CD4-positive, alpha-beta T cell (primary cell): ENCODE data around the gene ENTPD2. TPM values are rescaled to one million over a fixed set of nuclear protein-coding genes. Genes with fewer than 3 reads are reported as not detected.

Experiments
- ATAC-seq: fragments of 200-7000 bp; cut with Tn5 transposase; one replicate; pipeline ENCODE4 v1.10.0; 2022; ENCODE audit warnings: mild to moderate bottlenecking; ENCODE audit not compliant: poor library complexity
- CTCF ChIA-PET: fragments of 350-600 bp; sonication (Branson Sonifier 250); formaldehyde crosslinking; loops from one replicate; lab custom pipeline; 2021; ENCODE audit warnings: antibody characterized with exemption, inconsistent platforms; lab: Charles Lee
- POLR2A ChIA-PET: fragments of 350-600 bp; sonication (Branson Sonifier 250); formaldehyde crosslinking; loops from one replicate; lab custom pipeline; 2021; ENCODE audit warnings: antibody characterized with exemption, inconsistent platforms; lab: Charles Lee
- DNase-seq, 14 experiments: peaks; one replicate each; pipeline ENCODE4 v3.0.0-alpha.2; 2013 to 2020; ENCODE audit warnings: mixed read lengths in 2 of 14
- H3K27ac ChIP-seq, 2 donors: one replicate each; pipeline versions ENCODE4 v1.5.1 to v1.7.0; 2013; ENCODE audit warnings: low read length in 2 of 2, low read depth in 1 of 2, mild to moderate bottlenecking in 1 of 2
- H3K27me3 ChIP-seq, 2 experiments: 1 replicate in 1 of 2; 2 replicates in 1 of 2; pipeline versions ENCODE4 v1.6.1 to v1.7.0; 2013; ENCODE audit warnings: low read length in 2 of 2, control low read depth in 1 of 2, mild to moderate bottlenecking in 1 of 2, moderate library complexity in 1 of 2; ENCODE audit not compliant: insufficient read depth in 2 of 2, control insufficient read depth in 1 of 2
- H3K36me3 ChIP-seq: one replicate; pipeline ENCODE4 v1.6.1; 2013; ENCODE audit warnings: low read length, control low read depth; ENCODE audit not compliant: insufficient read depth
- H3K4me1 ChIP-seq: one replicate; pipeline ENCODE4 v1.6.1; 2013; ENCODE audit warnings: low read length, control low read depth; ENCODE audit not compliant: insufficient read depth
- H3K4me3 ChIP-seq: one replicate; pipeline ENCODE4 v1.5.1; 2013; ENCODE audit warnings: mild to moderate bottlenecking, low read length, moderate library complexity
- H3K9me3 ChIP-seq, 2 experiments: 1 replicate in 1 of 2; 2 replicates in 1 of 2; pipeline versions ENCODE4 v1.6.1 to v1.7.0; 2013; ENCODE audit warnings: low read length in 2 of 2, mild to moderate bottlenecking in 2 of 2, control low read depth in 1 of 2, moderate library complexity in 1 of 2; ENCODE audit not compliant: control insufficient read depth in 1 of 2, insufficient read depth in 1 of 2
- H3K27ac Mint-ChIP-seq: one replicate; pipeline ENCODE4 v1.8.0; 2020; ENCODE audit warnings: mixed read lengths
- H3K27me3 Mint-ChIP-seq: one replicate; pipeline ENCODE4 v1.8.0; 2021; ENCODE audit warnings: mixed read lengths
- H3K36me3 Mint-ChIP-seq: one replicate; pipeline ENCODE4 v1.8.0; 2021; ENCODE audit warnings: low read depth, mixed read lengths
- H3K4me1 Mint-ChIP-seq: one replicate; pipeline ENCODE4 v1.8.0; 2021; ENCODE audit warnings: low read depth, mixed read lengths
- H3K4me3 Mint-ChIP-seq: one replicate; pipeline ENCODE4 v1.8.0; 2020; ENCODE audit warnings: mild to moderate bottlenecking, mixed read lengths
- H3K9me3 Mint-ChIP-seq: one replicate; pipeline ENCODE4 v1.8.0; 2020; ENCODE audit warnings: mixed read lengths
- CTCF ChIP-seq: fragments of 200-600 bp; IDR thresholded peaks from one replicate; pipeline ENCODE4 v1.8.0; 2022; ENCODE audit warnings: antibody characterized with exemption, mild to moderate bottlenecking
- intact Hi-C, 2 experiments: fragments of 100-400 bp; cut with DNase I in 1 of 2; cut with micrococcal nuclease in 1 of 2; formaldehyde crosslinking; loops; one replicate each; pipeline versions ENCODE4 v1.15.1 to v1.9.0; 2023 to 2025; cut with DNase I, micrococcal nuclease
- total RNA-seq, 174 experiments: library from RNA in 2 of 174; stranded (reverse) in 2 of 174; gene quantifications; one replicate each; pipeline ENCODE4 v1.2.3 and lab custom pipeline; 2021 to 2026

The ENTPD2 gene
- total RNA-seq, 2 experiments from 2014 or later: not detected

GRCh38 chr9:137068539-137069507 is 15.0 kb upstream of the ENTPD2 start:
- no peak for ATAC-seq
- ChIA-PET CTCF (interaction anchor here (1.3 to 3.6 kb wide), 6 partner anchors 9 to 159 kb away, joined by 4 to 38 read pairs (median 13); partner anchors contain the start of genes ABCA2, NPDC1 and RNF224), POLR2A (interaction anchor here (0.9 to 5.2 kb wide), 5 partner anchors 9 to 172 kb away, joined by 3 to 62 read pairs (median 10); partner anchors contain the start of genes MAN1B1 and TUBB4B)
- Mint-ChIP-seq H3K27ac (no peak overlapping the region), H3K36me3 (no peaks in the 10 kb centered on the region), H3K27me3 (peaks cover 4% of the 10 kb centered on the region), H3K4me1 (peaks cover 16% of the 10 kb centered on the region), H3K9me3 (no peaks in the 10 kb centered on the region), H3K4me3 (peak overlapping the region; percentile 54)
- H3K4me3 ChIP-seq: no peak overlapping the region
- H3K27me3 ChIP-seq: peaks cover 0 to 8% of the 10 kb centered on the region in 2 experiments
- no peak overlapping the region for H3K27ac ChIP-seq
- no peak for DNase-seq
- intact Hi-C loops: loop anchor here in 1 of 2 experiments (10.0 kb wide), 1 partner anchor 284 kb away; no protein-coding TSS in a partner anchor
- H3K4me1 ChIP-seq: peaks cover 35% of the 10 kb centered on the region
- no peaks in the 10 kb centered on the region for H3K9me3 ChIP-seq
- no peaks in the 10 kb centered on the region for H3K36me3 ChIP-seq
- no peak for TF ChIP-seq CTCF

DNA sequence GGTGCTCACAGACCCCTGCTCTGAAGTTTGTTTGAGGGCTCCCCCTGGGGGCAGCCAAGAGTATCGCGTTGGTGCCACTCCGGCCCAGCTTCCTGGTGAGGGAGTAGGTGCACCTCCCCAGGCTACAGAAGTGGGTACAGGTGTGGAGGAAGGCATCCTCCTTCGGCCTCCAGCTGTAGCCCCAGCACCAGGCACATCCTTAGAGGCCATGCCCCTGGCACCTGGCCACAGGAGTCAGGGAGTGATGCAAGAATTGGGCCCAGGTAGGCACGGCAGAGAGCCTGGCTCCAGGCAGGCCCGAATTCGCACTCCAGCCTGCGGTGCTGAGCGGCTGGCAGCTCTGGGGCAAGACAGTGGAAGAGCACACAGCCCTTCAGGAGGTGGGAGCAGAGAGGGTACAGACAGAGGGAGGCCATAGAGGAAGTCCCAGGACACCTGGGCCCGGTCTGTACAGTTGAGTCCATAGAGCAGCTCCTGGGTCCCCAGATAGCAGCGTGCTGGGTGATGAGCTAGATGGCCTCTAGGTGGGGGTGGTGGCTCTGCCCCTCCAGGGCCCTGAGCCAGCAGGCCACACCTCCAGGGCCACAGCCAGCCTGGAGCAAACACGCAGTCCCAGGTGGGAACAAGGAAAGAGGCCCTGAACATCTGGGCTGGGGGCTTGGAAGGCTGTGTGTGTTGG is 14.1 kb upstream of the ENTPD2 start:
- peak; percentile 69 for ATAC-seq

More for the DNA sequence above, 14.1 kb upstream of the ENTPD2 start:
- peak; percentile 86 for TF ChIP-seq CTCF
- Mint-ChIP-seq H3K36me3 (no peaks in the 10 kb centered on the region), H3K4me3 (peak overlapping the region; percentile 61), H3K9me3 (no peaks in the 10 kb centered on the region), H3K27ac (peak overlapping the region; percentile 68), H3K27me3 (peaks cover 4% of the 10 kb centered on the region), H3K4me1 (peaks cover 16% of the 10 kb centered on the region)
- H3K9me3 ChIP-seq: no peaks in the 10 kb centered on the region
- H3K4me3 ChIP-seq: no peak overlapping the region
- POLR2A ChIA-PET: interaction anchor here (0.9 to 5.2 kb wide), 7 partner anchors 10 to 278 kb away, joined by 3 to 62 read pairs (median 4); partner anchors contain the start of genes MAN1B1 and TUBB4B
- CTCF ChIA-PET: interaction anchor here (0.6 to 3.6 kb wide), 22 partner anchors 8 to 802 kb away, joined by 3 to 38 read pairs (median 4); partner anchors contain the start of genes ABCA2, ANAPC2, MAN1B1 and NPDC1
- no peaks in the 10 kb centered on the region for H3K36me3 ChIP-seq
- peak; percentile 77 to 93 (median 82) for DNase-seq
- intact Hi-C loops: loop anchor here in 1 of 2 experiments (10.0 kb wide), 1 partner anchor 283 kb away; no protein-coding TSS in a partner anchor
- H3K27me3 ChIP-seq: peaks cover 0 to 8% of the 10 kb centered on the region in 2 experiments
- peaks cover 35% of the 10 kb centered on the region for H3K4me1 ChIP-seq
- H3K27ac ChIP-seq: no peak overlapping the region
